D341Med (cell line): ENCODE data around the gene TRIM44.
"Not testable (repeated sequence)": the region's sequence is repeated elsewhere in the genome, so short reads cannot be mapped to it uniquely, and the experiment has no call there.

ENCODE experiments used
- DNase-seq: peaks from one replicate; pipeline ENCODE4 v3.0.0; 2012; ENCODE audit warnings: low spot score

TRIM44 gene

GRCh38 chr11:35855671-35856070 is 193.1 kb downstream of the TRIM44 start:
- no peak for DNase-seq

DNA sequence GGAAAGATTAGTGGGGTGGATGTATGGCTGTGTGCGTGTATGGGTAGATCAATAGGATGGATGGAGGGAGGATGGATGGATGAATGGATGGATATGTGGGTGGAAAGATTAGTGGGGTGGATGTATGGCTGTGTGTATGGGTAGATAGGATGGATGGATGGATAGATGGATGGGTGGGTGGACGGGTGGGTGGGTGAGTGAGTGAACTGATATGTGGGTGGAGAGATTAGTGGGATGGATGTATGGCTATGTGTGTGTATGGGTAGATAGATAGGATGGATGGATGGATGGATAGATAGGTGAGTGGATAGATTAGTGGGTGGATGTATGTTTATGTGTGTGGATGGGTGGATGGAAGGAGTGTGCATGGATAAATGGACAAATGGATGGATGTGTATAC is 193.7 kb downstream of the TRIM44 start:
- DNase-seq = no peak

- no peak for DNase-seq
These were observed 194.2 kb downstream of the TRIM44 start for GRCh38 chr11:35856756-35857155.

GRCh38 chr11:35857922-35858321 is 195.3 kb downstream of the TRIM44 start:
- no peak for DNase-seq

- DNase-seq = no peak
These were observed 196.7 kb downstream of the TRIM44 start for GRCh38 chr11:35859301-35859700.

- DNase-seq = not testable (repeated sequence)
These were observed 197.6 kb downstream of the TRIM44 start for GRCh38 chr11:35860194-35860593.

- DNase-seq = no peak
These were observed 198.6 kb downstream of the TRIM44 start for GRCh38 chr11:35861191-35861590.

- no peak for DNase-seq
These were observed 200.1 kb downstream of the TRIM44 start for GRCh38 chr11:35862666-35863065.

DNA sequence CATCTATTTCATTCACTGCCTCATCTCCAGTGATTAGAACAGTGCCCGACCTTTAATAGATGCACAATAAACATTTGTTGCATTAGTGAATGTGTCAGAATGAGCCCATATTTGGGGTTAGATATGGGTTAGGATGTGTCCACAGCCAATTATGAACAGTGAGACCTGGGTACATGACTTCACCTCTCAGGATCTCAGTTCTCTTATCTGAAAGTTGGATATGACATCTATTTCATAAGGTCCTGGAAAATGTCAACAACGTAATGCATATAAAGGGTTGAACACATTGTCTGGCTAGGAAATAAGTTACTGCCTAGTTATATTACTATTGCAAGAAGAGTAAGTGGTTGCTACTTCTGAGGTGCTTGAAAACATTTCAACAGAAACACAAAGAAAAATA is 201.6 kb downstream of the TRIM44 start:
- DNase-seq = no peak

DNA sequence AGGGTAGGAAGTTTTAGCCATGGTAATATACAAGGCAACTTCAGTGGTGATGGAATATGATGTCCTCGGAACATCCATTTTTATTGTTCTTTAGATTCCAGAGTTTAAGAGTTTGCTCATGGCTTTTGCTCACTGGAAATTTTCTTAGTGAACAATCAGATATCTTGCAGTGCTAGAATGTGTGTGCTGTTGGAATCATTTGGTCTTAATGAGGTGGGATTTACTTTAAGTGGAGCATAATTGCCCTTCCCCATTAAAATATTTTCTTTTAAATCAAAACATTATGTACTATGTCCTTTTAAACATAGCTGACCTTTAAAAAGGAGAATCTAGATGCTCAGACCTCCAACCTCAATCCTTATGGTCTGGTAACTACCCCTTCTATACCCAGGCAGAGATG is 204.0 kb downstream of the TRIM44 start:
- no peak for DNase-seq
